Measurements from ENCODE around the gene PNMA6F. TPM values are rescaled to one million over a fixed set of nuclear protein-coding genes. Genes with fewer than 3 reads are reported as not detected.

Gene PNMA6F
- total RNA-seq, 3 donors from 2014 or later, result not detected

DNA sequence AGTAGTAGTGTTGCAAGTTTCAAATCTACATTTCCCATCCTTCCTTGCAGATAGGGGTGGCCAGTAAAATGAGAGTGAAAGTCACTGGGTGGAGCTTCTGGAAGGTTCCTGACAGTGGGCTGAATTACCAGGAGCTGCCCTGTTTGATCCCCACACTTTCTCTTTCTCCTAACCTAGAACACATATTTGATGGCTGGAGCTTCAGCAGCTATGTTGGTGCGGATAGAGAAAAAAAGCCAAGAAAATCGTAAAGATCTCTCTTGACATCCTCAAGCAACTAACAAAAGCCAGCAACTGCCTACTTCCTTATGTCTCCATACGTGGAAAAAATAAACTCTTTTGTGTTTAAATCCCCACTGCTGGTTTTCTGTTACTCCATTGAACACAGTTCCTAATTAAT lies 44.6 kb upstream of the PNMA6F start:
- no peak overlapping the region for H3K4me3 ChIP-seq
- H3K27me3 ChIP-seq, result peaks cover 0 to 24% of the 10 kb centered on the region in 2 donors
- TF ChIP-seq POLR2AphosphoS5 (IDR thresholded peaks at IDR 0.05) (no peak), POLR2A (IDR thresholded peaks at IDR 0.05) (no peak)
- TF ChIP-seq, protein P1, sequence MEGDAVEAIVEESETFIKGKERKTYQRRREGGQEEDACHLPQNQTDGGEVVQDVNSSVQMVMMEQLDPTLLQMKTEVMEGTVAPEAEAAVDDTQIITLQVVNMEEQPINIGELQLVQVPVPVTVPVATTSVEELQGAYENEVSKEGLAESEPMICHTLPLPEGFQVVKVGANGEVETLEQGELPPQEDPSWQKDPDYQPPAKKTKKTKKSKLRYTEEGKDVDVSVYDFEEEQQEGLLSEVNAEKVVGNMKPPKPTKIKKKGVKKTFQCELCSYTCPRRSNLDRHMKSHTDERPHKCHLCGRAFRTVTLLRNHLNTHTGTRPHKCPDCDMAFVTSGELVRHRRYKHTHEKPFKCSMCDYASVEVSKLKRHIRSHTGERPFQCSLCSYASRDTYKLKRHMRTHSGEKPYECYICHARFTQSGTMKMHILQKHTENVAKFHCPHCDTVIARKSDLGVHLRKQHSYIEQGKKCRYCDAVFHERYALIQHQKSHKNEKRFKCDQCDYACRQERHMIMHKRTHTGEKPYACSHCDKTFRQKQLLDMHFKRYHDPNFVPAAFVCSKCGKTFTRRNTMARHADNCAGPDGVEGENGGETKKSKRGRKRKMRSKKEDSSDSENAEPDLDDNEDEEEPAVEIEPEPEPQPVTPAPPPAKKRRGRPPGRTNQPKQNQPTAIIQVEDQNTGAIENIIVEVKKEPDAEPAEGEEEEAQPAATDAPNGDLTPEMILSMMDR (IDR thresholded peaks at IDR 0.05), result no peak
- no peak overlapping the region for H3K27ac ChIP-seq
- no peaks in the 10 kb centered on the region for H3K9me3 ChIP-seq
- no peaks in the 10 kb centered on the region for H3K4me1 ChIP-seq
- no peak for DNase-seq (ENCODE audit: low spot score in 2 of 2)
- H3K36me3 ChIP-seq, result no peaks in the 10 kb centered on the region
- intact Hi-C loops (cut with DNase I; ENCODE audit: low total_unique reads), result no loop called here

- intact Hi-C loops (cut with DNase I; ENCODE audit: low total_unique reads), result no loop called here
- TF ChIP-seq POLR2AphosphoS5 (IDR thresholded peaks at IDR 0.05) (no peak), POLR2A (IDR thresholded peaks at IDR 0.05) (no peak)
- TF ChIP-seq, protein P1 (IDR thresholded peaks at IDR 0.05), result no peak
- Histone ChIP-seq H3K4me3 (no peak overlapping the region), H3K4me1 (no peaks in the 10 kb centered on the region), H3K27ac (no peak overlapping the region), H3K9me3 (no peaks in the 10 kb centered on the region), H3K27me3 (peaks cover 0 to 24% of the 10 kb centered on the region in 2 donors), H3K36me3 (no peaks in the 10 kb centered on the region)
- DNase-seq (ENCODE audit: low spot score in 2 of 2), result no peak
Measured at GRCh38 chrX:153365670-153366069, 44.1 kb upstream of the PNMA6F start.

GRCh38 chrX:153361781-153362397 lies 40.3 kb upstream of the PNMA6F start:
- DNase-seq (ENCODE audit: low spot score in 2 of 2), result no peak
- Histone ChIP-seq H3K36me3 (no peaks in the 10 kb centered on the region), H3K4me1 (no peaks in the 10 kb centered on the region), H3K27ac (no peak overlapping the region), H3K27me3 (peaks cover 0 to 15% of the 10 kb centered on the region in 2 donors), H3K4me3 (no peak overlapping the region), H3K9me3 (peaks cover 11 to 17% of the 10 kb centered on the region in 2 donors)
- intact Hi-C loops (cut with DNase I; ENCODE audit: low total_unique reads), result no loop called here
- TF ChIP-seq, protein P1 (IDR thresholded peaks at IDR 0.05), result no peak
- TF ChIP-seq POLR2AphosphoS5 (IDR thresholded peaks at IDR 0.05) (no peak), POLR2A (IDR thresholded peaks at IDR 0.05) (no peak)

DNA sequence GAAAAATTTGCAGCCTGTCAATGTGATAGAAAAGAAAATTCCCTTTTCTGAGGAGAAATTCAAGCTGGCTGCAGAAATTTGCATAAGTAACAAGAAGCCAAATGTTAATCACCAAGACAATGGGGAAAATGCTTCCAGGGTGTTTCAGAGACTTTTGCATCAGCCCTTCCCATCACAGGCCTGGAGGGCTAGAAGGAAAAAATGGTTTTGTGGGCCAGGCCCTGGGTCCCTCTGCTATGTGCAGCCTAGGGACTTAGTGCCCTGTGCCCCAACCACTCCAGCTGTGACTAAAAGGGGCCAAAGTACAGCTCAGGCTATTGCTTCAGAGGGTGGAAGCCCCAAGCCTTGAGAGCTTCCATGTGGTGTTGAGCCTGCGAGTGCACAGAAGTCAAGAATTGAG lies 36.3 kb upstream of the PNMA6F start:
- Histone ChIP-seq H3K27ac (no peak overlapping the region), H3K9me3 (peaks cover 11 to 25% of the 10 kb centered on the region in 2 donors), H3K4me3 (no peak overlapping the region), H3K36me3 (no peaks in the 10 kb centered on the region), H3K27me3 (peaks cover 0 to 24% of the 10 kb centered on the region in 2 donors), H3K4me1 (no peaks in the 10 kb centered on the region)
- TF ChIP-seq POLR2AphosphoS5 (IDR thresholded peaks at IDR 0.05) (no peak), POLR2A (IDR thresholded peaks at IDR 0.05) (no peak)
- TF ChIP-seq, protein P1 (IDR thresholded peaks at IDR 0.05), result no peak
- intact Hi-C loops (cut with DNase I; ENCODE audit: low total_unique reads), result no loop called here
- DNase-seq (ENCODE audit: low spot score in 2 of 2), result no peak

GRCh38 chrX:153353416-153353815 lies 31.8 kb upstream of the PNMA6F start:
- Histone ChIP-seq H3K36me3 (no peaks in the 10 kb centered on the region), H3K27me3 (peaks cover 0 to 18% of the 10 kb centered on the region in 2 donors), H3K4me1 (no peaks in the 10 kb centered on the region), H3K27ac (no peak overlapping the region), H3K9me3 (peaks cover 7 to 18% of the 10 kb centered on the region in 2 donors), H3K4me3 (no peak overlapping the region)
- intact Hi-C loops (cut with DNase I; ENCODE audit: low total_unique reads), result no loop called here
- TF ChIP-seq POLR2AphosphoS5 (IDR thresholded peaks at IDR 0.05) (no peak), POLR2A (IDR thresholded peaks at IDR 0.05) (no peak)
- TF ChIP-seq, protein P1 (IDR thresholded peaks at IDR 0.05), result no peak
- DNase-seq (ENCODE audit: low spot score in 2 of 2), result no peak

Data from breast epithelium (tissue), 4 donors.